Upper lobe of right lung (tissue), 1 donor: ENCODE measurements around the gene CTSF. TPM values are rescaled to one million over a fixed set of nuclear protein-coding genes. Genes with fewer than 3 reads are reported as not detected.
A peak's percentile ranks its signal among the peaks of the same experiment; 100 is the strongest.
"Not testable (repeated sequence)": the region's sequence is repeated elsewhere in the genome, so short reads cannot be mapped to it uniquely, and the experiment has no call there.

Experiments
- ATAC-seq: fragments of 200-7000 bp; cut with Tn5 transposase; one replicate; pipeline ENCODE4 v1.9.1; 2020; ENCODE audit warnings: mild to moderate bottlenecking, moderate library complexity
- DNase-seq: peaks from one replicate; pipeline ENCODE4 v3.0.0-alpha.2; 2020
- H3K27ac ChIP-seq: fragments of 200-600 bp; one replicate; pipeline ENCODE4 v1.8.0; 2022
- H3K27me3 ChIP-seq: fragments of 200-600 bp; one replicate; pipeline ENCODE4 v1.8.0; 2022; ENCODE audit warnings: mild to moderate bottlenecking
- H3K36me3 ChIP-seq: fragments of 200-600 bp; one replicate; pipeline ENCODE4 v1.8.0; 2022
- H3K4me1 ChIP-seq: fragments of 200-600 bp; one replicate; pipeline ENCODE4 v1.8.0; 2022
- H3K4me3 ChIP-seq: fragments of 200-600 bp; one replicate; pipeline ENCODE4 v1.8.0; 2022; ENCODE audit warnings: mild to moderate bottlenecking
- H3K9me3 ChIP-seq: fragments of 200-600 bp; one replicate; pipeline ENCODE4 v1.8.0; 2022
- CTCF ChIP-seq: fragments of 200-600 bp; IDR thresholded peaks from one replicate; pipeline ENCODE4 v1.8.0; 2022; ENCODE audit warnings: antibody characterized with exemption
- intact Hi-C: fragments of 100-400 bp; cut with DNase I; formaldehyde crosslinking; loops from one replicate; pipeline ENCODE4 v1.11.0; 2022
- total RNA-seq: library from RNA; stranded (reverse); fragmentation: NEBNext Ultra II Directional; extraction: Animal tissue kit (Norgen Biotek cat#: 25700); gene quantifications from one replicate; pipeline ENCODE4 v1.2.1, GENCODE V29; 2021
- donor health status: DM: no; HTN: yes; CAD: no; lungs with severe emphysema.

The CTSF gene
- total RNA-seq, 1 donor from 2014 or later: 37.0 TPM

- Histone ChIP-seq H3K36me3 (peaks cover 11% of the 10 kb centered on the region), H3K4me1 (peaks cover 28% of the 10 kb centered on the region), H3K9me3 (no peaks in the 10 kb centered on the region), H3K4me3 (peak overlapping the region; percentile 86), H3K27ac (no peak overlapping the region), H3K27me3 (no peaks in the 10 kb centered on the region)
- TF ChIP-seq CTCF: no peak
- ATAC-seq (no peak), DNase-seq (no peak)
- intact Hi-C loops: no loop called here
These were observed 21.3 kb downstream of the CTSF start for GRCh38 chr11:66546966-66547661.

- DNase-seq (no peak), ATAC-seq (no peak)
- peaks cover 15% of the 10 kb centered on the region for H3K36me3 ChIP-seq
- no peak for TF ChIP-seq CTCF
- no peaks in the 10 kb centered on the region for H3K27me3 ChIP-seq
- H3K4me1 ChIP-seq: peaks cover 28% of the 10 kb centered on the region
- H3K27ac ChIP-seq: peak within 1 kb of the TSS; percentile 85
- intact Hi-C loops: no loop called here
- H3K4me3 ChIP-seq: peak within 1 kb of the TSS; percentile 86
- no peaks in the 10 kb centered on the region for H3K9me3 ChIP-seq
These were observed 21.9 kb downstream of the CTSF start, which contains the start of gene ACTN3 for GRCh38 chr11:66546368-66546965. Gene ACTN3 (plus strand): TSS chr11:66546903. CDS start chr11:66546938, 35 bp downstream.

- Histone ChIP-seq H3K27me3 (no peaks in the 10 kb centered on the region), H3K36me3 (peaks cover 15% of the 10 kb centered on the region), H3K9me3 (no peaks in the 10 kb centered on the region), H3K4me3 (peak within 1 kb of the TSS; percentile 86), H3K27ac (peak within 1 kb of the TSS; percentile 85), H3K4me1 (peaks cover 28% of the 10 kb centered on the region)
- ATAC-seq (peak; percentile 97), DNase-seq (peak; percentile 99)
- TF ChIP-seq CTCF: no peak
- intact Hi-C loops: no loop called here
These were observed 22.6 kb downstream of the CTSF start, which contains the start of gene ZDHHC24 for GRCh38 chr11:66545701-66546367. Gene ZDHHC24 (minus strand): TSS chr11:66546048. CDS start chr11:66546003, 45 bp downstream.

- ATAC-seq, H3K27me3 ChIP-seq, H3K27ac ChIP-seq, intact Hi-C loops, H3K9me3 ChIP-seq, DNase-seq: not testable (repeated sequence)
- Histone ChIP-seq H3K4me1 (peaks cover 28% of the 10 kb centered on the region), H3K36me3 (peaks cover 15% of the 10 kb centered on the region), H3K4me3 (peak overlapping the region; percentile 86)
These were observed 23.5 kb downstream of the CTSF start for GRCh38 chr11:66544952-66545351.

- ATAC-seq: peak; percentile 7
- peak overlapping the region; percentile 58 for H3K27ac ChIP-seq
- peaks cover 27% of the 10 kb centered on the region for H3K36me3 ChIP-seq
- intact Hi-C loops: no loop called here
- H3K9me3 ChIP-seq: no peaks in the 10 kb centered on the region
- TF ChIP-seq CTCF: peak; percentile 49
- no peaks in the 10 kb centered on the region for H3K27me3 ChIP-seq
- peak overlapping the region; percentile 8 for H3K4me3 ChIP-seq
- no peak for DNase-seq
- H3K4me1 ChIP-seq: peaks cover 28% of the 10 kb centered on the region
These were observed 24.9 kb downstream of the CTSF start for GRCh38 chr11:66543263-66544107.
